T-helper 9 cell (primary cell): Measurements from ENCODE around the gene NPIPB8.
"Not testable (repeated sequence)": the region's sequence is repeated elsewhere in the genome, so short reads cannot be mapped to it uniquely, and the experiment has no call there.

Experiments
- DNase-seq: peaks from one replicate; pipeline ENCODE4 v3.0.0-alpha.2; 2020

Gene NPIPB8

DNA sequence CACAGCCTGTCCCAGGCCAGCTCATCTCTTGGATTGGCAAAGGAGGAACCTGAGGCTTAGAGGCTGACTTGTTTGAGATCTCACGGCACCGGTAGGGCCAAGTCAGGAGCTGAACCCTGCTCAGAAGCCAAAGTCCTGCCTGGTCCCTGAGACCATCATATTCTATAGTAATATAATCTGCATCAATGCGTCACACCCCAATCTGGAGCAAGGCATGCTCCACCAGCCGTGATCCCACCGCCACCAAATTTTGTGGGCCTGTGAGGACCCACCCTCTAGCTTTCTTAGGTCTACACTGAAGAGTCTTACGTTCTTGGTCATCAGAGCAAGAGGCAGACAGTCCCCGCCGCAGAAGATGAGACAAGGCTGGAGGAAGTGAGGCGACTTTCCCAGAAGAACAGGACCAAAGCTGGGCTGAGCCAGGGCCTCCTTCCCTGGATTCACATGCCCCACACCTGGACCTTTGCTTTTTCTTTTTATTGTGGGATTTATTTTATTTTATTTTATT, 30.7 kb upstream of the NPIPB8 start:
- DNase-seq, result no peak

- DNase-seq, result not testable (repeated sequence)
These were observed 30.0 kb upstream of the NPIPB8 start for GRCh38 chr16:28607681-28608495.

GRCh38 chr16:28608496-28608808, 29.4 kb upstream of the NPIPB8 start:
- DNase-seq, result not testable (repeated sequence)

DNA sequence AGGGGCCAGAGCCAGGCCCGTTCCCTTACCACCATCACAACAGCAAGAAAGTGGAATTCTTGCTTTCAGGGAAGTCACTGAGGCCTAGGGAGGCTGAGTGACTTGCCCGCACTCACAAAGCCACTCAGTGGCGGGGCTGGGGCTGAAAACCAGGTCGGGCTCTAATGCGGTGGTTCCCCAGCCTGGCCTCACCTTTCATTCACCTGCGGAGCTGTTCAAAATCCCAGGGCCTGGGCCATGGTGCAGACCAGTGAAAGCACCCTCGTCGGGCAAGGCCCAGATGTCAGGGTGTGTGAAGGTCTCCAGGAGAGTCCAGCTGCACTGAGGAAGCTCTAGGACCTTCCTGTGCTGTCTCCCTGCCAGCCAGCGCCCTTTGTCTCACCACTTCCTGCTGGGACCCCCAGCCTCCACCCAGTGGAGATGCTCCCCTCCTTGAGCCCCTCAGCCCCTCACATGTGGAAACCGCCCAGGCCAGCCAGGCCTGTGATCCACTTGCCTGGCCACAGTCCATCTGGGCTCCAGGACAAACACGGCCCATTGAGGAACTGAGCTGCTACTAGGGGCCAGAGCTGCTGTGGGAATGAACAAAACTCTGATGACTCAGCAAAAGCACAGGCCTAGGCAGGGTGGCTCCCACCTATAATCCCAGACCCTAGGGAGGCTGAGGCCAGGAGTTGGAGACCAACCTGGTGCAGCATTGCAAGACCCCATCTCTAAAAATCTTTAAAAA, 28.8 kb upstream of the NPIPB8 start:
- not testable (repeated sequence) for DNase-seq

GRCh38 chr16:28609631-28610594, 28.0 kb upstream of the NPIPB8 start, which contains the start of gene SULT1A1:
SULT1A1 (minus strand) TSS chr16:28610044; CDS start chr16:28608855, 1,189 bp downstream.
- no peak for DNase-seq

DNA sequence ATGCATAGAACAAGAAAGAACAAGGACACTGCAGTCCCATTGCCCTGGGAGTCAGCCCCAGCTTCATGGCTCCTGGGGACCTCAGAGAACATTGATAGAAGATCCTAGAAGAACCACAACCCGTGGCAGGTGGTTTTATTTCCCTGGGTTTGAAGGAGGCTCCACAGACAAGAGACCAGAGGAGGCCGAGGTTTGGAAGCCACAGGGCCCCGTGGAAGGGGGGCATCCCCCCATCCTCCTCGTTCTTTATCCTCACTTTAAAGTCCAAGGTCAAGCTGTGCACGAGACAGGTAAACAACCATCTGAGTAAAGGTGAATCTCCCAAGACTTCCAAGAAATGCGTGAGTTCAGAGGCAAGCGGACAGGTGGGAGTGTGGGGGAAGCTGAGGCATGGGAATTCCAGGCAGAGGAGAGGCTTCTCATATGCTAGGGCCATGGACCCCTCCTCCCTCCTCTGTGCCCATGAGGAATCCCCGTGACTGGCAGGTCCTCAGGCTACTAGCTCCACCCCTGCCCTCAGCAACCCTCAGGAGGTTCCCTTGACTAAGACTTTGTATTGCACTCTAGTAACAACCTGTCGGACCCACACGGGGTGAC, 27.2 kb upstream of the NPIPB8 start:
- no peak for DNase-seq

GRCh38 chr16:28612359-28613280, 25.2 kb upstream of the NPIPB8 start:
- DNase-seq, result not testable (repeated sequence)

DNA sequence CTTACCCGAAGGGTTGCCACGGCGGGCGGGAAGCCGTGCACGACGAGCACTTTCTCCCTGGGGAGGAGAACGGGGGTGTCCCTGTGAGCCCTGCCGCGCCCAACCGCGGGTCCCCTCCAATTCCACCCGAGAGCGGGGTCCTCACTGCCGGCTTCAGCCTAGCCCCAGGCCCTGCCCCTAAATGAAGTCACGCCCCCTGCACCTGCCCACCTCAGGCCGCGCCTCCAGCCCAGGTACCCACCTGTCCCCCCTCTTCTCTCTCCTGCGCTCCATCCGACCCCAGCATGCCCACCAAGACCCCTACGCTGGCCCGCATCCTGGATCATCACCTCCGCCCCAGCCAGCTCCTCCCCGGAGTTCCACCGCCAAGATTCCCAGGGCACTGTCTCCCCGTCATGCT, 24.0 kb upstream of the NPIPB8 start:
- not testable (repeated sequence) for DNase-seq

- not testable (repeated sequence) for DNase-seq
These were observed 23.3 kb upstream of the NPIPB8 start for GRCh38 chr16:28614561-28614960.

- not testable (repeated sequence) for DNase-seq
These were observed 22.2 kb upstream of the NPIPB8 start for GRCh38 chr16:28615486-28616223.

DNA sequence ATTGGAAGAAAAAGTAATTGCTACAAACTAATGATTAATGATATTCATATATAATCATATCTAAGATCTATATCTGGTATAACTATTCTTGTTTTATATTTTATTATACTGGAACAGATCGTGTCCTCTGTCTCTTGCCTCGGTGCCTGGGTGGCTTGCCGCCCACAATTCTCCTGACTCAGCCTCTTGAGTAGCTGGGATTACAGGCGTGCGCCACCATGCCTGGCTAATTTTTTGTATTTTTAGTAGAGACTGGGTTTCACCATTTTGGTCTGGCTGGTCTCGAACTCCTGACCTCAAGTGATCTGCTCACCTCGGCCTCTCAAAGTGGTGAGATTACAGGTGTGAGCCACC, 21.7 kb upstream of the NPIPB8 start:
- not testable (repeated sequence) for DNase-seq

DNA sequence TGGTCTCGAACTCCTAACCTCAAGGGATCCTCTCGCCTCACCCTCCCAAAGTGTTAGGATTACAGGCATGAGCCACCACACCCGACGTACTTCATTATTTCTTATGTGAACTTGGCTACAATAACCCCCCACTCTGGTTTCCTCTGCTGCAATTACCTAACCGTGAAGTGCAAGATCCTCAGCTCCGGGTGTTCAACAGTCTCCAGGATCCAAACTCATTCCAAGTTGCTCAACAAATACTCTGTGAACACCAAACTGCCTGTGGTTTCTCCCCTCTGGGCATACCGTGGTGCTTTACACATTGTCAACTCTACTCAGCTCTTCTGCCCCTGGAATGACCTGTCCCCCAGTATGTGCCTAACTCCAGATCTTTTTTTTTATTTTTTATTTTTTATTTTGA, 21.2 kb upstream of the NPIPB8 start:
- no peak for DNase-seq

DNA sequence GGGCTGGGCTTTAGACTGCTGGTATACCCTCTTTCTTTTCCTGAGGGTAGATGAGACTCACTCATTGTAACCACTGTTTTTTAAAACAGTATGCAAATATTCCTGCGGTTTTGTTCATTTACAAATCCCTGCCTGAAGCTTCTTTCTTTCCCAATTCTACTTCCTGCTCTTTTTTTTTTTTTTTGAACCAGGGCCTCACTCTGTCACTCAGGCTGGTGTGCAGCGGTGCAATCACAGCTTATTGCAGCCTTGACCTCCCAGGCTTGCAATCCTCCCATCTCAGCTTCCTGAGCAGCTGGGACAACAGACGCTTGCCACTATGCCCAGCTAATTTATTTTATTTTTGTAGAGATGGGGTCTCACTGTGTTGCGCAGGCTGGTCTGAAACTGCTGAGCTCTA, 20.0 kb upstream of the NPIPB8 start:
- no peak for DNase-seq

- not testable (repeated sequence) for DNase-seq
These were observed 17.5 kb upstream of the NPIPB8 start for GRCh38 chr16:28620316-28620715.

DNA sequence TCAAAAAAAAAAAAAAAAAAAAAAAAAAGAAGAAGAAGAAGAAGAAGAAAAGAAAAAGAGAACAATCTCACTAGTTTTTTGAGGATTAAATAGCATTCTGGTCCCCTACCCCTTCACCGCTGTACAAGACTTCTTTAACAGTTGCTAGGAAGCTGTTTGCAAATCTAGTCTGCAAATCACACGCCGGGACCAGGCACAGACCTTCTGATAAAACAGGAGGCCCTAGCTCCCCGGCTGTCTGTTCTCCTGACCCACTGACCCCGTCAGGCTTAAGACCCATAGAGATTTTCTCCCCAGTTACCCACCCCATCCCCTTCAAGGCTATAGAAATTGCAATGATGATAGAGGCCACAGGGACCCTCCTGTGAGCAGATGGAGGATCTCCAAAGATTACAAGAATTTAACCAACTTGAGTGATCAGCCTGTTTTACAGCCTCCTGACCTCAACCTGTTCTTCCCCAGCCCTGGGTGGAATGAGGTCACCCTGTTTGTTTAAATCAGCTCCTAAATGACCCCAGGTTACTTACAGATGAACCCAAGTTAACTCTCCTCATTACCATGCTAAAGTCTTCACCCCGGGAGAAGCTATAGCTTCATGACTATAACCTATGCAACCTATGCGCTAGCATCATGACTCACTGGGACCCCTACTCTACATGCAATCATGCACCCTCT, 16.2 kb upstream of the NPIPB8 start:
- DNase-seq, result no peak

GRCh38 chr16:28622532-28623171, 15.2 kb upstream of the NPIPB8 start:
- DNase-seq, result not testable (repeated sequence)

- DNase-seq, result peak; percentile 46
These were observed 14.6 kb upstream of the NPIPB8 start for GRCh38 chr16:28623172-28623711.

- not testable (repeated sequence) for DNase-seq
These were observed 7.0 kb upstream of the NPIPB8 start for GRCh38 chr16:28630905-28631304.
